Central memory CD8-positive, alpha-beta T cell (primary cell): ENCODE results near the gene PPARG.
"Not testable (repeated sequence)": the region's sequence is repeated elsewhere in the genome, so short reads cannot be mapped to it uniquely, and the experiment has no call there.

Experiments
- ATAC-seq: fragments of 150-1000 bp; cut with Tn5 transposase; replicated peaks from 2 replicates; pipeline ENCODE4 v1.10.0; 2022; ENCODE audit warnings: mild to moderate bottlenecking, moderate FRiP score, moderate number of reproducible peaks; ENCODE audit not compliant: poor library complexity, severe bottlenecking; ENCODE audit errors: extremely low read depth
- DNase-seq, 2 donors: peaks; one replicate each; pipeline ENCODE4 v3.0.0; 2021; ENCODE audit warnings: low spot score in 2 of 2
- H3K27ac Mint-ChIP-seq: one replicate; pipeline ENCODE4 v1.8.0; 2022; ENCODE audit warnings: low read depth, mild to moderate bottlenecking, moderate library complexity, mixed read lengths
- H3K27me3 Mint-ChIP-seq: one replicate; pipeline ENCODE4 v1.8.0; 2022; ENCODE audit warnings: mixed read lengths
- H3K36me3 Mint-ChIP-seq: one replicate; pipeline ENCODE4 v1.8.0; 2022; ENCODE audit warnings: mild to moderate bottlenecking, moderate library complexity, mixed read lengths; ENCODE audit not compliant: insufficient read depth
- H3K4me1 Mint-ChIP-seq: one replicate; pipeline ENCODE4 v1.8.0; 2022; ENCODE audit warnings: mixed read lengths
- H3K4me3 Mint-ChIP-seq: one replicate; pipeline ENCODE4 v1.8.0; 2022; ENCODE audit warnings: mild to moderate bottlenecking, moderate library complexity, mixed read lengths
- H3K9me3 Mint-ChIP-seq: one replicate; pipeline ENCODE4 v1.8.0; 2022; ENCODE audit warnings: mixed read lengths

Gene PPARG

DNA sequence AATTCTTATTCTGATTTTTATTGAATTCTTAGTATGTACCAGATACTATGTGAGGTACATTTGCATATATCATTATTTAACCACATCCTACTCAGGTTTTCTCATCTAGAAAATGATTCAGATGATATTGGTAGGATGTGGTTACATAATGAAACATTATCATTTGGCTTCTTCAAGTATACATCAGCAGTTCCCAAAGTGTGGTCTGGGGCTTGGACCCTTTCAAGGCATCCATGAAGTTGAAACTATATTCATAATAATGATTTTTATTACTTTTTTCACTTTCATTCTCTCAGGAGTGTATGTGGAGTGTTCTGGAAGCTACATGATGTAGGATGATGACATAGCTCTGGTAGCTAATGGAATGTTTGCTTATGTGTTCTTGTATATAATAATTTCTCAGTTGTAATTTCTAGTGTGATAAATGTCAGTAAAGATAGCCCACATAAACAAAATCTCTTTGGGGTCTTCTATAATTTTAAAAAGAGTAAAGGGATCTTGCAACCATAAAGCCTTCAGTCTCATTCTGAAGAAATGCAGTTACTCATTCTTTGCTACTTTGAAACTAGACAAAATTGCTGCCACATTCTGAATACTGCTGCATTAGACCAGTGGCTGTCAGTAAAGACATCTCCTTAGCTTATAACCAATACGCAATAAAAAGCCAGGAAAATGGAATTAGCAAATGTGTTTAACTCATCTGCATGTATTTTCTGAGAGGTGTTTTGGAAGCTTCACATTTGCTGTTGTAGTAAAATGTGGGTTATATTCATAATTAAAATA is 95.8 kb downstream of the PPARG start:
- Mint-ChIP-seq H3K27ac (no peak overlapping the region), H3K27me3 (peaks cover 29% of the 10 kb centered on the region), H3K9me3 (no peaks in the 10 kb centered on the region), H3K4me3 (no peak overlapping the region), H3K4me1 (no peaks in the 10 kb centered on the region), H3K36me3 (no peaks in the 10 kb centered on the region)
- ATAC-seq (no peak), DNase-seq (no peak)

GRCh38 chr3:12386514-12387291 is 97.8 kb downstream of the PPARG start:
- H3K27ac Mint-ChIP-seq, H3K4me1 Mint-ChIP-seq, H3K4me3 Mint-ChIP-seq, H3K9me3 Mint-ChIP-seq, DNase-seq, H3K36me3 Mint-ChIP-seq, ATAC-seq: not testable (repeated sequence)
- H3K27me3 Mint-ChIP-seq, result peaks cover 31% of the 10 kb centered on the region

DNA sequence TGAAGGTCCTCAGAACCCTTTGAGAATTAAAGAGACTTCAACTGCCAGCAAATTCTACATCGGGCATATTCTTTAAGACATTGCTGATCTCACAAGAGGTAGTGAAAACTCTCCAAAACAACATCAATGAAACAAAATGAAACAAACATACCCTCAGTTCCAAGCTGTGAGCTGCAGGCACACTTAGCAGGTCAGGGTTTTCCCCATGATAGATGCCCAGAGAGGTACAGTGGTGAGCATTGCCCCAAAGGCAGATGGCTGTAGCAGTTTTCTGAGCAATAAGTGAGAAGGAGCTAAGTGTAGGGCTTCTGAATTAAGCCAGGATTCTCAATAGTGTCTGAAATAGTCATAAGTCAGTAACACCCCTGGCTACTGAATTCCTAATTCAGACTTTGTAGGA is 99.3 kb downstream of the PPARG start:
- H3K4me3 Mint-ChIP-seq, result no peak overlapping the region

DNA sequence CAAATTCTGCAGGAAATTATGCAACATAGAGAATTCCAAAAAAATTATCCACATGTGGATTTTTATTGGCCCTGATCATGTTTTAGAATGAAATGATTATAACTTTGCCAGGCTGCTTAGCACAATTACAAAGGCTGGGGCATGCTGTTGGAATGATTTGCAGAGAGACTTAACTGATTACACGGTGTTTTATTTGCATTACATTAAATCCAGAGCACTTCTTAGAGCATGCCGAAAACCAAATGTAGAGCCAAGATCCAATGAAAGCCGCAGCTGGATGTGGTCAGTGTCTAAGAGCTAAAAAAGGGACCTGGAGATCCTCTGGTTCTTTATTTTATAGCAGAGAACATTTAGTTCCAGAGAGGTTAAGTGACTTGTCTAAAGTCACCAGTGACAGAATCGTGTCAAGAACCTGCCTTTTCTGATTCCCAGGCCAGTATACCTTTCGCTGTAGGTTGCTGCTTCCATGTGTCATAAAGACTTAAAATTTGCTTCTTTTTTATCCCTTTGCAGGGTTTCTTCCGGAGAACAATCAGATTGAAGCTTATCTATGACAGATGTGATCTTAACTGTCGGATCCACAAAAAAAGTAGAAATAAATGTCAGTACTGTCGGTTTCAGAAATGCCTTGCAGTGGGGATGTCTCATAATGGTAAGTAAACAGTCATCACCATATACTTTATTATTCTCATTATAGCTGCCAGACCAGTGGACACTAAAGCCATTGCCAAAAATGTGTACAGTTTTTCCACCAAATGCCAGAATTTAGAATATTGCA is 103.4 kb downstream of the PPARG start:
- H3K27me3 Mint-ChIP-seq, result peaks cover 25% of the 10 kb centered on the region
- H3K27ac Mint-ChIP-seq, result no peak overlapping the region
- H3K36me3 Mint-ChIP-seq, result no peaks in the 10 kb centered on the region
- ATAC-seq (no peak), DNase-seq (no peak)
- peaks cover 12% of the 10 kb centered on the region for H3K4me1 Mint-ChIP-seq
- no peaks in the 10 kb centered on the region for H3K9me3 Mint-ChIP-seq
- H3K4me3 Mint-ChIP-seq, result no peak overlapping the region

More for the DNA sequence above, 99.3 kb downstream of the PPARG start:
- Mint-ChIP-seq H3K27ac (no peak overlapping the region), H3K36me3 (no peaks in the 10 kb centered on the region), H3K27me3 (peaks cover 31% of the 10 kb centered on the region), H3K4me1 (no peaks in the 10 kb centered on the region), H3K9me3 (no peaks in the 10 kb centered on the region)
- DNase-seq, result no peak
- no peak for ATAC-seq

DNA sequence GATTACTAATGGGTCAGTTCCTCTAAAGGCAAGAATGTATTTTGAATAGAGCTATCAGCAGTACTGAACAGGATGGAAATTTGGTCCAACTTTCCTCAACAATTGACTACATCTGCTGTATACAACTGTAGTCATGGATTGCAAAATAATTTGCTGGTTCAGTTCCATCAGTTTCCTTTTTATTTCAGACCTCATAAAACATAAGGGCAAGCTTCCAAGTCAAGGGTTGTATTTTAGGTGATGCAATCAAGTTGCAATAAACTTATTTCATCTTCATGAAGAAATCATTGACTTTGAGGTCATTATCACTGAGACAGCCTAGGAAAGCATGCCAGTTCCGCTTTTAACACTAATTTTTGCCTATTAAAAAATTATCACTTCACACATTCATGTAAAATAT is 105.0 kb downstream of the PPARG start:
- peaks cover 12% of the 10 kb centered on the region for H3K4me1 Mint-ChIP-seq
- no peaks in the 10 kb centered on the region for H3K36me3 Mint-ChIP-seq
- DNase-seq (no peak), ATAC-seq (no peak)
- H3K27me3 Mint-ChIP-seq, result peaks cover 24% of the 10 kb centered on the region
- no peaks in the 10 kb centered on the region for H3K9me3 Mint-ChIP-seq
- H3K4me3 Mint-ChIP-seq, result no peak overlapping the region
- H3K27ac Mint-ChIP-seq, result no peak overlapping the region

- peak overlapping the region; percentile 33 for H3K27ac Mint-ChIP-seq
- peak overlapping the region; percentile 64 for H3K4me3 Mint-ChIP-seq
- peaks cover 24% of the 10 kb centered on the region for H3K27me3 Mint-ChIP-seq
- H3K36me3 Mint-ChIP-seq, result no peaks in the 10 kb centered on the region
- H3K4me1 Mint-ChIP-seq, result peaks cover 12% of the 10 kb centered on the region
- DNase-seq (no peak), ATAC-seq (no peak)
- H3K9me3 Mint-ChIP-seq, result no peaks in the 10 kb centered on the region
Observed at GRCh38 chr3:12394569-12395271, 105.8 kb downstream of the PPARG start.

GRCh38 chr3:12395349-12396012 is 106.6 kb downstream of the PPARG start:
- Mint-ChIP-seq H3K27me3 (peaks cover 23% of the 10 kb centered on the region), H3K36me3 (no peaks in the 10 kb centered on the region), H3K27ac (peak overlapping the region; percentile 33), H3K4me3 (peak overlapping the region; percentile 64), H3K9me3 (no peaks in the 10 kb centered on the region), H3K4me1 (peaks cover 12% of the 10 kb centered on the region)
- DNase-seq, result no peak
- ATAC-seq, result peak; percentile 46

- H3K36me3 Mint-ChIP-seq, result no peaks in the 10 kb centered on the region
- DNase-seq (no peak), ATAC-seq (no peak)
- H3K4me1 Mint-ChIP-seq, result peaks cover 12% of the 10 kb centered on the region
- H3K4me3 Mint-ChIP-seq, result no peak overlapping the region
- H3K27ac Mint-ChIP-seq, result no peak overlapping the region
- H3K27me3 Mint-ChIP-seq, result peaks cover 23% of the 10 kb centered on the region
- H3K9me3 Mint-ChIP-seq, result no peaks in the 10 kb centered on the region
Observed at GRCh38 chr3:12396471-12396870, 107.6 kb downstream of the PPARG start.

DNA sequence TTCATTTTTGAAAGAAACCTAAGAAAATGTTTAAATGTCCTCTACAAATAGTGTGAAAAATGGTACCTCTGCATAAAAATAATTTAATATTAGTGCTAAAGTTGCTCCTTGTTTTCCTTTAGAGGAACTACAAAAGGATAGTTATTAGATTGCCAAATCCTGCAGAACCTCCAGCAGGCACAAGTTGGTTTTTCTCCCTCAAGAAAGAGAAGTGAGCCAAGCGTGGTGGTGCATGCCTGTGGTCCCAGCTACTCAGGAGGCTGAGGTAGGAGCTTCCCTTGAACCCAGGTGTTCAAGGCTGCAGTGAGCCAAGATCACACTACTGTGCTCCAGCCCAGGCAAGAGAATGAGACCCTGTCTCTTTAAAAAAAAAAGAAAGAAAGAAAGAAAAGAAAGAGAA is 110.4 kb downstream of the PPARG start:
- H3K27ac Mint-ChIP-seq, result no peak overlapping the region

DNA sequence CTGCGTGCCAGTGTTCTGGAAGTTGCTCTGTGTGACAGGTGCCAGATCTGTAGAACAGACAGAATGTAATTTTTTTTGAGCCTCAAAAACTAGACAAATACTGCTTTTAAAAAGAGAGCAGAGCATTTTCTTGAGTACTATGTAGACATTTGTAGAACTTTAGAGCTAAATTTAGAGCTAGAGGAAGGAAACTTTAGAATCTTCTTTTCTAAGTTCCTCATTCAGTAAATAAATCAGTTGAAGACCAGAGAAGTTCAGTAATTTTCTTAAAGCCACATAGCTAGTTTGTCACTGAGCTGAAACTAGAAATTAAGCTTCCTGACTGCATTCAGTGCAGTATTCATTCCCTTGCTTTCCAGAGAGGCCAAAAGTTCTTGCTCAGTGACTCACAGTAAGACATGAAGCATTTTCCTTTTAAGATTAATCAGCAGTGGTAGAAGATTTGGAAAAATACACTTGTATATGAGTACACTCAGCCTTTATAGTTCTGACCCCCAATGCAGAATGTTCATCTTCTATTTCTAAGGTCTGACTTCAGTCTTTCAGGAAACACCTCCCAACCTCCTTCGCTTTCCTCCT is 111.8 kb downstream of the PPARG start:
- DNase-seq (no peak), ATAC-seq (no peak)
- no peaks in the 10 kb centered on the region for H3K9me3 Mint-ChIP-seq
- peaks cover 1% of the 10 kb centered on the region for H3K4me1 Mint-ChIP-seq
- no peak overlapping the region for H3K27ac Mint-ChIP-seq
- no peaks in the 10 kb centered on the region for H3K36me3 Mint-ChIP-seq
- H3K27me3 Mint-ChIP-seq, result peaks cover 23% of the 10 kb centered on the region
- no peak overlapping the region for H3K4me3 Mint-ChIP-seq

More for the DNA sequence above, 110.4 kb downstream of the PPARG start:
- no peak overlapping the region for H3K4me3 Mint-ChIP-seq
- H3K4me1 Mint-ChIP-seq, result peaks cover 12% of the 10 kb centered on the region
- ATAC-seq (no peak), DNase-seq (no peak)
- peaks cover 23% of the 10 kb centered on the region for H3K27me3 Mint-ChIP-seq
- no peaks in the 10 kb centered on the region for H3K9me3 Mint-ChIP-seq
- no peaks in the 10 kb centered on the region for H3K36me3 Mint-ChIP-seq

DNA sequence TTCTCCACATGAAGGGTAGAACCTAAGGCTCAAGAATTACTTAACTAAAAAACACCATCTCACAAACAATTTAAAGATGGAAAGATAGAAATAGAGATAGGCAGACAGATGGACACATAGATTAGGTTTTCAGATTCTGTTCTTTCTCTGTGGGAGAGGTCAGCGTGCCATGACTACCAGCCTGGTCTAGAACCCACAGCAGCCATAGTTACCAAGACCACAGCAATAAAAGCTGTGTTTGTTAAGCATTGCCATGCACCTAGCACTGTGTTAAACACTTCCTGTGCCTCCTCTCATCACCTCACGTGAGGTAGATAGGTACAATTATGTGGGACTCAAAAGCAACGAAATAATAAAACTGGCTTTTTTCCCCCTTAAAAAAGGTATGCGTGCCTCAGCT is 112.3 kb downstream of the PPARG start:
- Mint-ChIP-seq H3K27ac (no peak overlapping the region), H3K36me3 (no peaks in the 10 kb centered on the region), H3K27me3 (peaks cover 23% of the 10 kb centered on the region), H3K4me3 (no peak overlapping the region), H3K4me1 (no peaks in the 10 kb centered on the region), H3K9me3 (no peaks in the 10 kb centered on the region)
- no peak for ATAC-seq
- no peak for DNase-seq
